ENCODE data around the gene BUB1. TPM values are rescaled to one million over a fixed set of nuclear protein-coding genes. Genes with fewer than 3 reads are reported as not detected.
"Not testable (repeated sequence)": the region's sequence is repeated elsewhere in the genome, so short reads cannot be mapped to it uniquely, and the experiment has no call there.

BUB1 gene
- total RNA-seq, 1 donor from 2014 or later = 10.0 TPM

DNA sequence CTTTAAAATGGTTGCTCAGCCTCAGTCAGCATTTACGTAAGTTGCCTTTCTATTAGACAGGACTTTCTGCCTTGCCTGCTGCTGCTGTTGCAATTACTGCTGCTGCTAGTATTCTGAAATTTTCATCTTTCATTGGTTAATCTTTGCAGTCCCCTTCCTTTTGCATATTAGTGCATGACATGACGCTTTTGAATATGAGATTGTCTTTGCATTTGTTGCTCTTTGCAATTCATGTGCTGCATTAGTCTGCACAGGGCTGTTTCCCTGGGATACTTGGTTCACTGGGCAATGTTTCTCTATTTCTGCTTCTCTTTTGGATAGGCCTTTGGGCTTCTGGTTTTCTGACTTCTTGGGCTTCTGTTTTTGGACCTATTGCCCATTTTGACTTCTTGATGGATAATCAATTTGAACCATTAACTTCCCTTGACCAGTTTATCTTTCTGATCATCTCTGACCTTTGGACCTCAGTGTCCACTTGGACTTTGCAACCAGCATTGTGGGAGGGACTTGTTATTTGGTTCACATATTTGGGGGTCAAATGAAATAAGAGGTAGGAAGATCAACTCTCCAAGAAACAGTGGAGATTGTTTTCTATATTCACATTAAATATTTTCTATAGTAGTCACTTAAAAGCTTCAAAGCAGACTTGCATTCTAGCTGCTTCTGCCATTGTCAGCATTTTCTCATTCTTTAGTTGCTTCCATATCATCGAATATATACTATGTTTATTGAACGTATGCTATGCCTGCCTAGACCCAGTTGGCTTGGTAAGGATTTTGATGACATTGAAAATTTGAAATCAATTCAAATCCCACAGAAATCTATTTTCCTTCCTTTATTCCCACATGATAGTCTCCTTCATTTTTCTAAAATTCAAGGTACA lies 12.5 kb upstream of the BUB1 start:
- no peak overlapping the region for H3K27ac Mint-ChIP-seq (ENCODE audit: unreplicated experiment)

DNA sequence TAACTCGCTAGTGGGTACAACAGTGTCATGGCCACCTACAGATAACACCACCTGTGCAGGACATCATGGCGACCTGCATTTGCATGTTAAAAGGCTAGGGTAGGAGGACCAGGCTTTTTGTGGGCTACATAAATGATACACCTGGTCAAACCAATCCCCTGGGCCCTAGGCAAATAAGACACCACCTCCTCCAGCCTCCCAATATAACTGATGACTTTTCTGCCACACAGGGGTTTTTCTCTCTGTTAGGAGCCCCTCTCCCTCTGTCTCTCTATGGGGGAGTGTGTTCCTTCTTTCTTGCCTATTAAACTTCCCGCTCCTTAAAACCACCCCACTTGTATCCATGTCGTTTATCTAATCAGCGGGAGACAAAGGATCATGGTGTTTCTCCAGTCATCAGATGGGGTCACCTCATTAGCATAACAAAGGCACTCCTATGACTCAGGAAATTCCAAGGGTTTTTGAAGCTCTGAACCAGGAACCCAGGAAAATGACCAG lies 10.8 kb upstream of the BUB1 start:
- H3K36me3 Mint-ChIP-seq (ENCODE audit: unreplicated experiment) = peaks cover 9% of the 10 kb centered on the region
- TF ChIP-seq, protein P1, sequence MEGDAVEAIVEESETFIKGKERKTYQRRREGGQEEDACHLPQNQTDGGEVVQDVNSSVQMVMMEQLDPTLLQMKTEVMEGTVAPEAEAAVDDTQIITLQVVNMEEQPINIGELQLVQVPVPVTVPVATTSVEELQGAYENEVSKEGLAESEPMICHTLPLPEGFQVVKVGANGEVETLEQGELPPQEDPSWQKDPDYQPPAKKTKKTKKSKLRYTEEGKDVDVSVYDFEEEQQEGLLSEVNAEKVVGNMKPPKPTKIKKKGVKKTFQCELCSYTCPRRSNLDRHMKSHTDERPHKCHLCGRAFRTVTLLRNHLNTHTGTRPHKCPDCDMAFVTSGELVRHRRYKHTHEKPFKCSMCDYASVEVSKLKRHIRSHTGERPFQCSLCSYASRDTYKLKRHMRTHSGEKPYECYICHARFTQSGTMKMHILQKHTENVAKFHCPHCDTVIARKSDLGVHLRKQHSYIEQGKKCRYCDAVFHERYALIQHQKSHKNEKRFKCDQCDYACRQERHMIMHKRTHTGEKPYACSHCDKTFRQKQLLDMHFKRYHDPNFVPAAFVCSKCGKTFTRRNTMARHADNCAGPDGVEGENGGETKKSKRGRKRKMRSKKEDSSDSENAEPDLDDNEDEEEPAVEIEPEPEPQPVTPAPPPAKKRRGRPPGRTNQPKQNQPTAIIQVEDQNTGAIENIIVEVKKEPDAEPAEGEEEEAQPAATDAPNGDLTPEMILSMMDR (IDR thresholded peaks at IDR 0.05; ENCODE audit: partially characterized antibody, unreplicated experiment) = no peak
- H3K4me3 Mint-ChIP-seq (ENCODE audit: unreplicated experiment) = no peak overlapping the region
- H3K9me3 Mint-ChIP-seq (ENCODE audit: unreplicated experiment) = peaks cover 6% of the 10 kb centered on the region
- no peak overlapping the region for H3K27ac Mint-ChIP-seq (ENCODE audit: unreplicated experiment)
- peaks cover 2% of the 10 kb centered on the region for H3K4me1 Mint-ChIP-seq (ENCODE audit: low read depth, unreplicated experiment)
- DNase-seq = no peak
- H3K27me3 Mint-ChIP-seq (ENCODE audit: unreplicated experiment) = peaks cover 4% of the 10 kb centered on the region

More for the DNA sequence above, 12.5 kb upstream of the BUB1 start:
- no peak for DNase-seq
- H3K4me3 Mint-ChIP-seq (ENCODE audit: unreplicated experiment) = peak overlapping the region; percentile 2
- TF ChIP-seq, protein P1 (IDR thresholded peaks at IDR 0.05; ENCODE audit: partially characterized antibody, unreplicated experiment) = no peak
- peaks cover 2% of the 10 kb centered on the region for H3K27me3 Mint-ChIP-seq (ENCODE audit: unreplicated experiment)
- H3K36me3 Mint-ChIP-seq (ENCODE audit: unreplicated experiment) = peaks cover 9% of the 10 kb centered on the region
- H3K9me3 Mint-ChIP-seq (ENCODE audit: unreplicated experiment) = peaks cover 4% of the 10 kb centered on the region
- H3K4me1 Mint-ChIP-seq (ENCODE audit: low read depth, unreplicated experiment) = peaks cover 7% of the 10 kb centered on the region

- not testable (repeated sequence) for H3K4me3 Mint-ChIP-seq (ENCODE audit: unreplicated experiment); H3K36me3 Mint-ChIP-seq (ENCODE audit: unreplicated experiment); H3K27ac Mint-ChIP-seq (ENCODE audit: unreplicated experiment); H3K27me3 Mint-ChIP-seq (ENCODE audit: unreplicated experiment); H3K9me3 Mint-ChIP-seq (ENCODE audit: unreplicated experiment); H3K4me1 Mint-ChIP-seq (ENCODE audit: low read depth, unreplicated experiment); DNase-seq
These were observed 10.1 kb upstream of the BUB1 start for GRCh38 chr2:110687775-110688484.

GRCh38 chr2:110682872-110683271 lies 5.0 kb upstream of the BUB1 start:
- H3K27ac Mint-ChIP-seq (ENCODE audit: unreplicated experiment) = no peak overlapping the region
- DNase-seq = no peak
- TF ChIP-seq, protein P1 (IDR thresholded peaks at IDR 0.05; ENCODE audit: partially characterized antibody, unreplicated experiment) = no peak
- H3K27me3 Mint-ChIP-seq (ENCODE audit: unreplicated experiment) = peaks cover 4% of the 10 kb centered on the region
- H3K9me3 Mint-ChIP-seq (ENCODE audit: unreplicated experiment) = peaks cover 2% of the 10 kb centered on the region
- H3K4me3 Mint-ChIP-seq (ENCODE audit: unreplicated experiment) = no peak overlapping the region
- peaks cover 3% of the 10 kb centered on the region for H3K36me3 Mint-ChIP-seq (ENCODE audit: unreplicated experiment)
- peaks cover 3% of the 10 kb centered on the region for H3K4me1 Mint-ChIP-seq (ENCODE audit: low read depth, unreplicated experiment)

- TF ChIP-seq, protein P1 (IDR thresholded peaks at IDR 0.05; ENCODE audit: partially characterized antibody, unreplicated experiment) = no peak
- Mint-ChIP-seq H3K36me3 (ENCODE audit: unreplicated experiment) (peaks cover 3% of the 10 kb centered on the region), H3K27me3 (ENCODE audit: unreplicated experiment) (peaks cover 4% of the 10 kb centered on the region), H3K4me3 (ENCODE audit: unreplicated experiment) (no peak overlapping the region), H3K27ac (ENCODE audit: unreplicated experiment) (no peak overlapping the region), H3K9me3 (ENCODE audit: unreplicated experiment) (peaks cover 2% of the 10 kb centered on the region), H3K4me1 (ENCODE audit: low read depth, unreplicated experiment) (peaks cover 3% of the 10 kb centered on the region)
- DNase-seq = no peak
These were observed 4.4 kb upstream of the BUB1 start for GRCh38 chr2:110682267-110682666.

Data from glutamatergic neuron (in vitro differentiated cells).